ENCODE results near the gene IRX1.

- TF ChIP-seq FOXP2 (optimal IDR thresholded peaks at IDR 0.05; ENCODE audit: borderline replicate concordance, extremely low read depth, extremely low read length, insufficient read depth) = no peak
- TF ChIP-seq POLR2AphosphoS5 (IDR thresholded peaks at IDR 0.05; ENCODE audit: low read depth, low read length) = no peak
Observed at GRCh38 chr5:3564116-3564515, 31.5 kb upstream of the IRX1 start.

All from PFSK-1 (cell line).